Prostate gland (tissue), 2 donors: ENCODE results near the gene EPS8L1. TPM values are rescaled to one million over a fixed set of nuclear protein-coding genes. Genes with fewer than 3 reads are reported as not detected.

Source experiments
- DNase-seq: peaks from one replicate; pipeline ENCODE4 v3.0.0-alpha.2; 2019; ENCODE audit warnings: low spot score
- H3K27ac ChIP-seq, 2 donors: fragments of 200-600 bp; sonication (generic); 2 replicates each; pipeline ENCODE4 v1.5.1; 2017 to 2019
- H3K27me3 ChIP-seq: fragments of 200-600 bp; sonication (generic); replicated peaks from 2 replicates; pipeline ENCODE4 v1.5.1; 2019; ENCODE audit not compliant: insufficient read depth
- H3K36me3 ChIP-seq, 2 donors: fragments of 200-600 bp; sonication (generic); 1 replicate in 1 of 2; 2 replicates in 1 of 2; pipeline versions ENCODE4 v1.5.1 to v1.8.1; 2017 to 2019
- H3K4me1 ChIP-seq: fragments of 200-600 bp; sonication (generic); replicated peaks from 2 replicates; pipeline ENCODE4 v1.5.1; 2019
- H3K4me3 ChIP-seq, 2 donors: fragments of 200-600 bp; sonication (generic); 2 replicates each; pipeline ENCODE4 v1.5.1; 2017 to 2019
- H3K9me3 ChIP-seq: fragments of 200-600 bp; sonication (generic); 2 replicates; pipeline ENCODE4 v1.5.1; 2017
- POLR2A ChIP-seq: fragments of 450-650 bp; IDR thresholded peaks from one replicate; pipeline ENCODE4 v1.6.1; 2016; ENCODE audit warnings: antibody characterized with exemption, mild to moderate bottlenecking
- POLR2AphosphoS5 ChIP-seq: sonication (generic); formaldehyde crosslinking; IDR thresholded peaks from one replicate; pipeline ENCODE4 v1.6.1; 2017; ENCODE audit warnings: antibody characterized with exemption
- WGBS: methylation state at CpG from one replicate; pipeline ENCODE4 v1.1.5; 2018; 5-methylcytosine and 5-hydroxymethylcytosine counted together
- intact Hi-C: fragments of 100-400 bp; cut with DNase I; formaldehyde crosslinking; loops from one replicate; pipeline ENCODE4 v1.14.2; 2022
- microRNA-seq: library from miRNA; unstranded; fragments of <30 nt; microRNA quantifications from one replicate; pipeline ENCODE4, GENCODE V29; 2016
- small RNA-seq, 2 donors: library from RNA; depleted of rRNA; stranded (forward); fragments of <200 nt; gene quantifications; one replicate each; pipeline ENCODE3, GENCODE V24; 2016
- total RNA-seq, 2 donors: library from RNA; depleted of rRNA; stranded (reverse); fragments of >200 nt; gene quantifications; one replicate each; pipeline ENCODE4 v1.1.0, GENCODE V29; 2016
- TF ChIP-seq, protein P1 (sequence below), 4 experiments: fragments of 200-600 bp in 2 of 4; fragments of 450-650 bp in 2 of 4; sonication (generic) in 2 of 4; IDR thresholded peaks; 1 replicate in 3 of 4; 2 replicates in 1 of 4; pipeline ENCODE4 v1.5.1; 2016 to 2019; ENCODE audit warnings: antibody characterized with exemption in 4 of 4, mild to moderate bottlenecking in 2 of 4, moderate library complexity in 2 of 4

Gene EPS8L1
- total RNA-seq, 2 donors from 2014 or later: 36.8 to 62.8 TPM

DNA sequence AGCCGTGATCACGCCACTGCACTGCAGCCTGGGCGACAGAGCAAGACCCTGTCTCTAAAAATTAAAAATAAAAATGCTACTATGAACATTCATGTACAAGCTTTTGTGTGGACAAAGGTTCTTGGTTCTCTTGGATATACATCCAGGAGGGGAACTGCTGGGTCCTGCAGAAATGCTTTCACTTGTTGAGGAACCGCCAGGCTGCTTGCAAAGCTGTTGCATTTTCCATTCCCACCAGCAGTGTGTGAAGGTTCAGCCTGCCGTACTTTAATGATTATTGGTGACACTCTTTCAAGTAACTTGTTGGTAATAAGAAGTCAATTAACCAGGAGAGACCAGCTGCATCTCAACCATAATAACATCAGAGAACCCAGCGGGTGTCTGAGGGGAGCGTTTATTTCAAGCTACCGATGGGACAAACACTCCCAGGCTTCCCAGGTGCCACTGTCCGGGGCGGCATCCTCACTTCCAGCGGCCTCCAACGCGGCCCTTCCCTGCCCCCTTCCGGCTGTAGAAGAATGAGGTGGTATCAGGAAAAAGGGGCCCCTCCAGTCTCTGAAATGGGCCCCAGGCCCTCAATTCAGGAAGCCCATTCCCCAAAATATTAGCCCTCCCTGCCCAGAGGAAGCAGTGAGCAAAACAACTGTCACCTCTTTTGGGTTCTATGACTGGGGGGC lies 56.9 kb downstream of the EPS8L1 start:
- no peak overlapping the region for H3K27ac ChIP-seq
- H3K27me3 ChIP-seq: no peaks in the 10 kb centered on the region
- H3K4me1 ChIP-seq: no peaks in the 10 kb centered on the region
- intact Hi-C loops: no loop called here
- no peak overlapping the region for H3K4me3 ChIP-seq
- no peaks in the 10 kb centered on the region for H3K9me3 ChIP-seq
- DNase-seq: no peak
- 59% methylated on average over 14 of the region's 14 CpGs for WGBS
- TF ChIP-seq POLR2A (no peak), POLR2AphosphoS5 (no peak)
- TF ChIP-seq, protein P1, sequence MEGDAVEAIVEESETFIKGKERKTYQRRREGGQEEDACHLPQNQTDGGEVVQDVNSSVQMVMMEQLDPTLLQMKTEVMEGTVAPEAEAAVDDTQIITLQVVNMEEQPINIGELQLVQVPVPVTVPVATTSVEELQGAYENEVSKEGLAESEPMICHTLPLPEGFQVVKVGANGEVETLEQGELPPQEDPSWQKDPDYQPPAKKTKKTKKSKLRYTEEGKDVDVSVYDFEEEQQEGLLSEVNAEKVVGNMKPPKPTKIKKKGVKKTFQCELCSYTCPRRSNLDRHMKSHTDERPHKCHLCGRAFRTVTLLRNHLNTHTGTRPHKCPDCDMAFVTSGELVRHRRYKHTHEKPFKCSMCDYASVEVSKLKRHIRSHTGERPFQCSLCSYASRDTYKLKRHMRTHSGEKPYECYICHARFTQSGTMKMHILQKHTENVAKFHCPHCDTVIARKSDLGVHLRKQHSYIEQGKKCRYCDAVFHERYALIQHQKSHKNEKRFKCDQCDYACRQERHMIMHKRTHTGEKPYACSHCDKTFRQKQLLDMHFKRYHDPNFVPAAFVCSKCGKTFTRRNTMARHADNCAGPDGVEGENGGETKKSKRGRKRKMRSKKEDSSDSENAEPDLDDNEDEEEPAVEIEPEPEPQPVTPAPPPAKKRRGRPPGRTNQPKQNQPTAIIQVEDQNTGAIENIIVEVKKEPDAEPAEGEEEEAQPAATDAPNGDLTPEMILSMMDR (IDR thresholded peaks at IDR 0.05): no peak
- H3K36me3 ChIP-seq: no peaks in the 10 kb centered on the region

DNA sequence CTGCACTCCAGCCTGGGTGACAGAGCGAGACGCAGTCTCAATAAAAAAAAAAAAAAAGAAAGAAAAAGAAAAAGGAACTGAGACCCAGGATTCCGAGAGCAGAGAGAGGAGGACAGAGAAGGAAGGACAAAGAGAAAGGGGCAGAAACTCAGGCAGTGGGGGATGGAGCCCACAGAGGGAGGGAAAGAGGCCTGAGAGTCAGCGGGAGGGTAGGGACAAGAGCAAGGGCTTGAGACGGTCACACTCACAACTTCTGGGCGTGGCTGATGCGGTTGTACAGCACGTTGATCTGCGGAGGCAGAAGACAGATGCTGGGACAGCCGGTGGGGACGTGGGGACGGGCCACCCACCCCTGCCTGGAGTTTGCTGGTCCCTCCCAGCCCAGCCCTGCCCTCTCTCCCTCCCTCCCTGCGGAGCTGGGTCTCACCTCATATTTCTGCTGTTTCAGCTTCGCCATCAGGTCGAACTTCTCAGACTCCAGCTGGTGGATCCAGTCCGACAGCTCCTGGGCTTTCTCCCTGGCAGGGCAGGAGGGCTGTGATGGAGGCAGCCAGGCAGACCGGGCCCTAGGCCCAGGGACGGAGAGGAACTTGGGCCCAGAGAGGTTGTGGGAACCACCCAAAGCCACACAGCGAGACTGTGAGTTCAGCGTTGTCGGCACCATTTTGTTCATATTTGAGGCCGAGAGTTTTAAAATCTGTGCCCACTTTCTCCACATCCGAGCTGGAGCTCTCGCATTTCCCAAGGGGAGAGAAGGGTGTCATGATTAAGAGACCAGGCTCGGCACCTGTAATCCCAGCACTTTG lies 58.2 kb downstream of the EPS8L1 start:
- Histone ChIP-seq H3K27ac (no peak overlapping the region), H3K27me3 (peaks cover 6% of the 10 kb centered on the region), H3K9me3 (no peaks in the 10 kb centered on the region), H3K36me3 (no peaks in the 10 kb centered on the region), H3K4me3 (no peak overlapping the region), H3K4me1 (no peaks in the 10 kb centered on the region)
- 50% methylated on average over 25 of the region's 25 CpGs for WGBS
- intact Hi-C loops: no loop called here
- no peak for DNase-seq
- TF ChIP-seq, protein P1 (IDR thresholded peaks at IDR 0.05): no peak
- TF ChIP-seq POLR2A: no peak
- TF ChIP-seq POLR2AphosphoS5: no peak

DNA sequence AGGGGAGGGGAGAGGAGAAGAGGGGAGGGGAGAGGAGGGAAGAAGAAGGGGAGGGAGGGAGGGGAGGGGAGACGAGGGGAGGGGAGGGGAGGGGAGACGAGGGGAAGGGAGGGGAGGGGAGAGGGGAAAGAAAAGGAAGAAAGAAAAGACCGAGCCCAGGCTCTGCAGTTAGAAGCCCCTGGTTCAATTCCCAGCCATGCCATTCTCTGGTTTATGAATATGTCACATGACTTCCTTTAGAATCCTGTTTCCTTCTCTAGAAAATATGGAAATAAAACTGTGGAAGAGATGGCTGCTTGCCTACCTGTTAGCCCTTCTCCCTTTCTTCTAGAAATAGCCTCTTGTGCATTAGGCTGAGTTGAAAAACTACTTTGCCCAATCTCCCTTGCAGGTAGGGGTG lies 59.1 kb downstream of the EPS8L1 start:
- no peak overlapping the region for H3K4me3 ChIP-seq
- H3K27me3 ChIP-seq: peaks cover 6% of the 10 kb centered on the region
- no peaks in the 10 kb centered on the region for H3K36me3 ChIP-seq
- no peak for TF ChIP-seq POLR2A
- no peak for TF ChIP-seq POLR2AphosphoS5
- TF ChIP-seq, protein P1 (IDR thresholded peaks at IDR 0.05): no peak
- 10% methylated on average over 2 of the region's 3 CpGs for WGBS
- intact Hi-C loops: no loop called here
- H3K9me3 ChIP-seq: no peaks in the 10 kb centered on the region
- no peak overlapping the region for H3K27ac ChIP-seq
- DNase-seq: no peak
- no peaks in the 10 kb centered on the region for H3K4me1 ChIP-seq

DNA sequence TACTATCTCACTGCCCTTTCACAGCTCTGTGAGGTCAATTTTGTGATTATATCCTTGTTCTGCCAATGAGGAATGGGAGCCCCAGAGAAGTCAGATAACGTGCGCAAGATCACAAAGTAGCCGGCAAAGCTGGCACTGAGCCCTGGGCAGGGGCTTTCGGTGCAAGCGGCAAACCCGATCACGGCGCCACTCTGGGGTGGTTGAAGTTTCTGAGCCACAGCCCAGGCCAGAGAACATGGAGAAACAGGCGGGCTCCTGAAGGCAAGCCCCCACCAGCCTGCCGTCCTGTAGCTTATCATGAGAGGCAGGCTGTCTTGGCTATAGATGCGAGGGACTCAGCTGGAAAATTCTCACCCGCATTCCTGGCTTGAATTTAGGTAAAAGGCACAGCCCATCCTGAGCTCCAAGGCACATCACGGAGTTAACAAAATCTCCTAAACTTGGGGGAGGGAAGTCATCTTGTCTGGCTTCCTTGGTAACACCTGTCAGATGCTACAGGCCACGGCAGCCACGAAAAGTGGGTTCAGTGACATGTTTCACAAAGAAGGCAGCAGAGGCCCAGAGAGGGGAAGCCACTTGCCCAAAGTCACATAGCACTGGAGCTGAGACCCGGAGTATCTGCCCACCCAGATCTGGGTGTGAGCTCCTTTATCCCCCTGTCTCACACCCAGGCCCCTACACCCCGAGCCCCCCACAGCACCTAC lies 60.9 kb downstream of the EPS8L1 start:
- DNase-seq: no peak
- H3K4me3 ChIP-seq: no peak overlapping the region
- H3K9me3 ChIP-seq: no peaks in the 10 kb centered on the region
- peaks cover 7% of the 10 kb centered on the region for H3K27me3 ChIP-seq
- no peaks in the 10 kb centered on the region for H3K4me1 ChIP-seq
- 80% methylated on average over 17 of the region's 17 CpGs for WGBS
- no peak overlapping the region for H3K27ac ChIP-seq
- TF ChIP-seq, protein P1 (IDR thresholded peaks at IDR 0.05): no peak
- TF ChIP-seq POLR2A (no peak), POLR2AphosphoS5 (no peak)
- intact Hi-C loops: no loop called here
- no peaks in the 10 kb centered on the region for H3K36me3 ChIP-seq

Small RNA genes within 50 kb of the gene (microRNA-seq; reads per million reads assigned to microRNA genes)
- gene MIR7975: not detected

Small RNA genes within 50 kb of the gene (small RNA-seq; reads per million reads assigned to genes)
- gene MIR7975: 0 reads per million in 2 donors

Other genes starting within 250 kb of the EPS8L1 start
- 1 to 10 TPM in 1 of 2 donors, not detected in 1; 1.4 TPM for gene KIR2DS4, start 243.2 kb upstream of the EPS8L1 start, total RNA-seq
- gene KIR3DL2, start 225.4 kb upstream of the EPS8L1 start, total RNA-seq: not detected
- gene FCAR, start 201.6 kb upstream of the EPS8L1 start, total RNA-seq: not detected
- gene NCR1, start 169.7 kb upstream of the EPS8L1 start, total RNA-seq: under 1 TPM in 1 of 2 donors, not detected in 1; 0.34 TPM
- gene NLRP7, start 128.3 kb upstream of the EPS8L1 start, total RNA-seq: 1 to 10 TPM in 1 of 2 donors, not detected in 1; 7.6 TPM
- 10 to 100 TPM; 18.5 to 22.4 TPM for gene NLRP2, start 109.5 kb upstream of the EPS8L1 start, total RNA-seq
- under 1 TPM; 0.23 to 0.27 TPM for gene GP6, start 37.6 kb upstream of the EPS8L1 start, total RNA-seq
- 10 to 100 TPM; 29.8 to 32.8 TPM for gene RDH13, start 12.7 kb upstream of the EPS8L1 start, total RNA-seq
- gene PPP1R12C, start 41.8 kb downstream of the EPS8L1 start, total RNA-seq: 100 to 1,000 TPM in 1 of 2 donors, 10 to 100 TPM in 1; 67.8 to 164 TPM
- 10 to 100 TPM in 1 of 2 donors, 1 to 10 TPM in 1; 8.5 to 87.9 TPM for gene TNNT1, start 73.3 kb downstream of the EPS8L1 start, total RNA-seq
- 10 to 100 TPM in 1 of 2 donors, not detected in 1; 12.4 TPM for gene TNNI3, start 81.9 kb downstream of the EPS8L1 start, total RNA-seq
- 10 to 100 TPM in 1 of 2 donors, under 1 TPM in 1; 0.55 to 16.1 TPM for gene DNAAF3, start 90.7 kb downstream of the EPS8L1 start, total RNA-seq
- 1 to 10 TPM in 1 of 2 donors, not detected in 1; 4.3 TPM for gene SYT5, start 104.4 kb downstream of the EPS8L1 start, total RNA-seq
- 1 to 10 TPM in 1 of 2 donors, not detected in 1; 4.0 TPM for gene PTPRH, start 133.6 kb downstream of the EPS8L1 start, total RNA-seq
- gene TMEM86B, start 152.9 kb downstream of the EPS8L1 start, total RNA-seq: 10 to 100 TPM in 1 of 2 donors, 1 to 10 TPM in 1; 1.5 to 10.8 TPM
- 100 to 1,000 TPM in 1 of 2 donors, 10 to 100 TPM in 1; 49.5 to 112 TPM for gene PPP6R1, start 183.1 kb downstream of the EPS8L1 start, total RNA-seq
- 10 to 100 TPM; 33.6 to 36.0 TPM for gene HSPBP1, start 204.2 kb downstream of the EPS8L1 start, total RNA-seq
- 10 to 100 TPM in 1 of 2 donors, 1 to 10 TPM in 1; 1.4 to 10.9 TPM for gene BRSK1, start 208.1 kb downstream of the EPS8L1 start, total RNA-seq
- gene TMEM150B, start 249.5 kb downstream of the EPS8L1 start, total RNA-seq: not detected